GM18498 (cell line): ENCODE results near the gene ANK3.

Experiments used
- ATAC-seq: cut with Tn5 transposase; IDR thresholded peaks from one replicate; pipeline ENCODE4 v1.9.1; 2021; ENCODE audit warnings: mild to moderate bottlenecking, moderate library complexity; ENCODE audit not compliant: unreplicated experiment

ANK3 gene

GRCh38 chr10:60144099-60144498, 245.6 kb downstream of the ANK3 start:
- ATAC-seq = no peak

DNA sequence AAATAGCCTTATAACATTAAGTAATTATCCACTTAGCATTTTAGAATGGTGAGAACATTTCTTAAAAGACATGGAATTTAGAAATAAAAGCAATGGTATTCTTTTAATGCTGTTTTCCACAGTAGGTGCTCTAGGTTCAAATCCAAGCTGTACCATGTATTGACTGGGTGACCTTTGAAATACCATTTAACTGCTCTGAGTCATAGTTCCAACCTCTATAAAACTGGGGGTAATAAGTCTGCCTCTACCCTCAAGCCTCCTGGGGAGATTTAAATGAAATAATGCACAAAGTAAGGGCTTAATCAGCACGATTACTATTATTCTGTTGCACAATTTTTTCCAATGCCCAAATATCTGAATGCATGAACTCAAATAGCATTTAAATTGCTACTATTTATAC, 246.9 kb downstream of the ANK3 start:
- ATAC-seq = no peak

DNA sequence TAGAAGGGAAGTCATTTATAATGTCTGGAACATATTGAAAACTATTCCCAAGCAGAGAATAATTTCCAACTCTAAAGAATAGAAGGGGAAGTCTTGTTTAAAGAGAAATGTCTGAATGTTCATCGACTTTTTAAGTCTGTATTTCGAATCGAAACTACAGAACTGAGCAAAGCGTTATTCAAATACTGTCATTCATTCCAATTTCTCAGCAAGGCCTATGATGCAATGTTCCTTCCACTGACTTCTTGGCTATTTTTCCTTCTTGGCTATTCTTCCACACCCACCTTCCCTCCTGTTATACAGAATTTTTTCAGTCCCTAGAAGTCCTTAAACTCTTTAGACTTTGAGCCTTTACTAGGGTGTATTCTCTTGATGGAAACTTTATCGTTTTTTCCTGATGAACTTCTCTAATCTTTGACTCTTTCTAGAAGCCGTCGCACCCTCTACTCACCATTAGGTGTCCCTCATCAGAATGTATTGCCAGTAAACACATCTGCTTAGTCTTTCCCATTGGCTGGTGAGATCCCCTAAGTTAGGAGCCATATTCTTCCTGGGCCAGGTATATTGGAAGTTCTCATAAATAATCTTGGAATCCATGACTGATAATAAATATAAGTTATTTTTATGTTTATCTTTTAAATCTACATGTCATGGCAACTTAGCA, 247.6 kb downstream of the ANK3 start:
- ATAC-seq = no peak

DNA sequence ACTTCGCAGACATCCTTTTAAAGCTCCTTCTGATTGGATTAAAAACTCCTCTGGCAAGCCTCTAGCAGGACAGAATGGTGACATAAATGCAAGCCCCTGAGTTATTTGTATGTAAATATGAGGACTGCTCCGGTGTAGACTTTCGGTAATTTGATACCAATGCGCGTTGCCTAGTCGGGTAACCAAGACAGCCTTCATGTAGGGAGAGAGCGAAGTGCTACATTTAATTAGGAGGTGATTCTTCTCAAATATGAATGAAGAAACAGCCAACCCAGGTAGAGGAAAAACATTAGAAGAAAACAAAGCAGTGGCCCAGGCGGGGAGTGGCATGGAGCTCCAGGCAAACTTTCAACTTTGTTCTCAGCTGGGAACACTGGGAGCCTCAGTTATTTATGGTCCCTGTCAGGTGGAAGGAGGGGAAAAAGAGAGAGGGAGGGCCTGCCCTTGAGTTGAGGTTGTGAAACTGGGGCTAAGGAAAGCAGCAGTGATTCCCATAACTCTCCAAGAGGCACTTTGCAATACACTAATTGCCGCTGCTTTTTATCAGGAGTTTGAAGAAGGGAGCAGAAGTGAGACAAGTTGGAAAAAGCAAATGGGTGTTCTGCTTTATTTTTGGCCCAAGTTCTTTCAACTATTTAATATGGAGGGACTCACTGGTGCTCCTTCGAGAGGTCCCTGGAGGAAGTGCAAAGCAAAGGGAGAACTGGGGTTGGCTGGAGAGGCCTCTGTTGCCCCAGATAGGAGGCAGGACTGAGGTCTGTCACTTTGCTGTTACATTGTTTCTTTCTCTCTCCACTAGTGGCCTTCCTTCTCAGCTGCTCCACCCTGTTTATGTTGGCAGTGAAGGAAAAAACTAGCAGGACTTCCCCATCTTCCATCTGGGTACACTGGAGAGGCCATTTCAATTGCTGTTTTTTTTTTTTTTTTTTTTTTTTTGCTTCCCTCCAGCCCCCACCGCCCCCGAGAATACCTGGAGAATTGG, 248.7 kb downstream of the ANK3 start:
- ATAC-seq = no peak

DNA sequence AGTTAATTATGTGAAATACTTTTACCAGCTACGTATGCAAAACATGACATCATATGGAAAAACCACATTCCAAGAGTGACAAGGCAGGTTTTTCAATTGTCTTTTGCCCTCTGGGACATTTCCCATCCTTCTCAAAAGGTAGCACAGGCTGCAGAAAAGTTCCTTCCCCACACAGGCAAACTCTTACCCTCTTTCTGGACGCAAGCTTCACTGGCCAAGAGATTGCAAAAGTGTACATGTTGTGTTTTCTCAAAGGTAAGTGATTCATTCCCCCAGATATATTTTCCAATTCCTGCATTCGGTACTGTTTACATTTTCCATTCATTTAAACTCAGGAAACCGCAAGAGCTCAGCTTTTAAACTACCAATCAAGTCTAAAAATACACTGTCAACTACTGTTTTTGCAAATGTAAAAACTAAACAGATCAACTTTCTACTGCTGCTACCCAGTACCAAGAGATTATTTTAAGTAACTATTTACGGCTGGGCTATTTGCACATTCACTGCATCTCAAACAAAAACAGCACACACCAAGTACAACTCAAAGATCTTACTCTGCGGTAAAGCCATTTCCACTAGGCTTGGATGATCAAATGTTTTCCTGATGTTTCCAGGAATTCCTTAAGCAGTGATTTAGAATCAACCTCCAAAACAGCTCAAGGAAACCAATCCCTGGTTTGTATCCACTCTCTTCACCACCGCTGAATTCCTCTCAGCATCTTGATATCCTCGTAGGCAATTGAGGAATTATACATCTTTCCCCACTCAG, 249.7 kb downstream of the ANK3 start:
- ATAC-seq = no peak

GRCh38 chr10:60139290-60139689, 250.4 kb downstream of the ANK3 start:
- no peak for ATAC-seq

GRCh38 chr10:60138842-60139241, 250.8 kb downstream of the ANK3 start:
- ATAC-seq = no peak

GRCh38 chr10:60138026-60138425, 251.6 kb downstream of the ANK3 start:
- ATAC-seq = no peak

- no peak for ATAC-seq
Observed at GRCh38 chr10:60137292-60137992, 252.2 kb downstream of the ANK3 start.

- no peak for ATAC-seq
Observed at GRCh38 chr10:60135020-60135419, 254.7 kb downstream of the ANK3 start.

- ATAC-seq = no peak
Observed at GRCh38 chr10:60134548-60134947, 255.1 kb downstream of the ANK3 start.

- no peak for ATAC-seq
Observed at GRCh38 chr10:60130130-60130579, 259.5 kb downstream of the ANK3 start.

- ATAC-seq = no peak
Observed at GRCh38 chr10:60125895-60126294, 263.8 kb downstream of the ANK3 start.

DNA sequence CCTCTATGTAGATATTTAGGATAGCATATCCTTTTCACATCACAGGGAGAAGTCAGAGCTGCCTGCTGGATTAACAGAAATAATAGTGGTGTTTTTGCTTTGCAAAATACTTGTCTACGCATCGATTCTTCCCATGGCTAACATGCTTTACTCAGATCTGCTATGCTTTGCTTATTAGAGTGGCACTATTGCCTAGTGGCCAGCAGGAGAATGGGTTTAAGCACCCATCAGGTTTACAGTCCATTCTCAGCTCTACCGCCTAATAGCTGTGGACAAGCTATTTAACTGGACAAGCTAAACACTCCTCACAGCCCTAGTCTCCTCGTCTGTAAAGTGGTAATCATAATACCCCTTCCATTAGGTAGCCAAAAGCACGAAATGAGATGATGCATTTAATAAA, 265.1 kb downstream of the ANK3 start:
- ATAC-seq = no peak

DNA sequence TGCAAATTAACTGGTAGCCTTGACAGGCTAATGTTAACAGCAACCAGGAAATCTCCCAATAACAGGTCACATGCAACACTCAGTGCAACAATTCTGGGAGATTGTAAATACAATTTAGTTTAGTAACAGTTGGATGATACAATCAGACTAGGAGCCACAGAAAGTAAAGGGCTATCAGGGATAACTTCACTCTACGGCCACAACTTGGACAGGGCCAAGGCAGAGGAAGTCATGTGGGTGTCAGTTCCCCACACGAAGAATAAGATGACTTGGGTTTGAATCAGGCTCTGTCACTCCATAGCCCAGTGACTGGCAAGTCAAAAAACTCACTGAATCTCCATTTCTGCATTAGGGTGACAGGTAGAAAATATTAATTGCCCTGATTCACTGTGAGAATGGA, 266.0 kb downstream of the ANK3 start:
- no peak for ATAC-seq

- ATAC-seq = no peak
Observed at GRCh38 chr10:60123172-60123571, 266.5 kb downstream of the ANK3 start.

DNA sequence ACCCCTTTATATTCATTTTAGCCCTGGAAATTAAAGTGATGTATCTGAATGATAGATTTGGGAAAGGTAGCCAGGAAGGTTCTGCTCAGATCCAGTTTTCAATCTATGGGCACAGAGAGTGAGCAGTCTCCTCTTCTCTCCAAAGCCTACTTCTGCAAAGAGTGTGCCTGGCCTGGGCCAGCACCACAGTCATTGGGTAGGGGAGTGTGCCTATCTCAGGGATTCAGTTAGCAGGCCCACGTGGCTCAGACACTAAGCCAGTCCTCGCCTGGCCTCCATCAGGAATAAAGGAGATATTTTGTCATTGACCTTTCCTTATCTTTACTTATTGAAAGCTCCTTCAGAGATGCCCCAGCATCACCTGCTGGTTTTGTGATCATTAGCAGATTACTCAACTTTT, 267.5 kb downstream of the ANK3 start:
- no peak for ATAC-seq

DNA sequence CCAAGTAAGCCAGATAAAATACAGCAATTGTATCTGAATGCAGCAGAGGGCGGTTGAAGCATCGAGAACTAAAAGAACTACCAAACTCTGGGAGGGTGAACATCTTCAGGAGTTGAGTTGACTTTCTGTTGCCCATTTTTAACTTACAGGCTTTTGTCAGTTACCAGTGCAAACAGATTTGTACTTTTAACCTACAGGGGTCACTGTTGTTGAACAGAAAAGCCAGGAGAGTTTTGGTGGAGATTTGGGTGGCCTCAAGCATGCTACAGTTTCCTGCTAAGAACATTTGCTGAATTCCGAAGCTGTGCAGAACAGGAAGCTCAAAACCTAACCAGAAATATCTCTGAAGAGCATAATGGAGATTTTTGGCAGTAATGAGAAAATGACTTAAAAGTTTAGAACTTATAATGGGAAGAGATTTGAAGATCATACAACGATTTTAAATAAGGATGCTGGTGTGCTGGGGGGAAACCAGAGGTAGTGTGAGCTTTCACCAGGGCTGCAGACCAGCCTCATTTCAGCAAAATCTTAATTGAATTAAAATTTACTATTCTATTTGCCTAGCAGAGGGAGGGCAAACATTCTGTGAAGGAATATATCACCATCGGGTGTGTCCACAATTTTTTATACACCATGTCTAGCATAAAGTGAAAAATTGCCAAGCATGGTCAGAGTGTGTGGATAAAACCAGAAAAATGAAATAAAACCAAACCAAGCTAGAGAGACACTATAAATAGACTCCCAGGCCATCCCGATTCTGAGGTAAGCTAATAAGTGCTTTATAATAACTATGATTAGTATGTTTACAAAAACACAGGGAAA, 274.7 kb downstream of the ANK3 start:
- ATAC-seq = peak; percentile 76

- ATAC-seq = no peak
Observed at GRCh38 chr10:60110739-60111138, 278.9 kb downstream of the ANK3 start.
